GM21381 (cell line): Measurements from ENCODE around the gene NAALADL2.
"Not testable (repeated sequence)": the region's sequence is repeated elsewhere in the genome, so short reads cannot be mapped to it uniquely, and the experiment has no call there.

Experiments
- ATAC-seq: cut with Tn5 transposase; IDR thresholded peaks from one replicate; pipeline ENCODE4 v1.9.1; 2021; ENCODE audit warnings: mild to moderate bottlenecking, moderate library complexity; ENCODE audit not compliant: unreplicated experiment

NAALADL2 gene

GRCh38 chr3:175404621-175405020 lies 545.5 kb downstream of the NAALADL2 start:
- ATAC-seq: no peak

- ATAC-seq: no peak
Observed at GRCh38 chr3:175410251-175410650, 551.1 kb downstream of the NAALADL2 start.

DNA sequence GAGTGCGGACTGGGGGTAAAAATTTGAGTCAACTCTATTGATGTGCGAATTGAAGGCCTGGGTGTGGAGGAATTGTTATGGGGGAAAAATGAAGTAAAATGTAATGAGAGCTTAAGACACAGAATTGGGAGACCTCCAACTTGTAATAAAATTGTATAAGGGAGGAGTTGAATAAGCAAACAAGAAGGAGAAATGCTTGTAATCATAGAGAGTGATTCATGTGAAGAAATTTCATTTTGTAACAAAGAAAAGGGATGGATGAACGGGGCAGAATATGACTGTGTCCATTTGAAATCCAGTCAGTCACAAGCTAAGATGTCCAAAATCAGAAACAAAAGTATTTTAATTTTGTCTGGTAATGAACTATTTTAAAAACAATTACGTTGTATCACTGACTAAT lies 552.3 kb downstream of the NAALADL2 start:
- no peak for ATAC-seq

DNA sequence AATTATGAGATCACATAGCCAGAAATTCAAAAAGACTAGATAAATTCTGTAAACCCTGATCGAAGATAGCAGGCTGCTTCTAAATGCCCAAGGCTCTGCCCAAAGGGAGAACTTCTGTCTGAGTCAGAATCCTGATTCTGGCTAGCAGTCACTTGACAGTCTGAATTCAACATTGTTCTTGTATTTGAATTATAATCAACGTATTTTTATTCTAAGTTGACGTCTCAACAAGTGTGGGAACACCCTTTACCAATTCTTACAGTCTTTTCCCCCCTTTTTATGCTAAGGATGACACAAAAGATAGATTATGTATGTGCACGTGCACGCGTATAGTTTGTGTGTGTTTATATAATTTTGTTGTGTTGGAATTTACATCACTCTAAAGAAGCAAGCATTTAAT lies 552.8 kb downstream of the NAALADL2 start:
- no peak for ATAC-seq

- no peak for ATAC-seq
Observed at GRCh38 chr3:175413926-175414325, 554.8 kb downstream of the NAALADL2 start.

- ATAC-seq: no peak
Observed at GRCh38 chr3:175416600-175416999, 557.5 kb downstream of the NAALADL2 start.

GRCh38 chr3:175417426-175417825 lies 558.3 kb downstream of the NAALADL2 start:
- ATAC-seq: no peak

DNA sequence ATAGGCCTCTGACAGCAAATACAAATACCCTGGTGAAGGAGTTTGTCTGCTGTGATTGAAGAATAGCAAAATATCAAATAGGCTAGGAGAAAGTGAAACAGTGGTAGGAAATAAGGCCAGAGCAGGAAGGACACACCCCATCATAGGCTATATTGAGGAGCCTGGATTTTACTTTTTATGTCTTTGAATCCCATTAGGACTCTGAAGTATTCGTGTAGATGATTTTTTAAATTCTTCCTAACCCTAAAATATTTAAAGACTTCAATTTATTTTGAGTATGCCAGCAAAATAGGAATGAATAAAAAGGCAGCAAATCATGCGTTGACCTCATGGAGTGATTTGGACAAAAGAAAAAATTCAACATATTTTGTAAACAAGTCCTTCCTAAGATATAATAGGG lies 562.8 kb downstream of the NAALADL2 start:
- ATAC-seq: no peak

DNA sequence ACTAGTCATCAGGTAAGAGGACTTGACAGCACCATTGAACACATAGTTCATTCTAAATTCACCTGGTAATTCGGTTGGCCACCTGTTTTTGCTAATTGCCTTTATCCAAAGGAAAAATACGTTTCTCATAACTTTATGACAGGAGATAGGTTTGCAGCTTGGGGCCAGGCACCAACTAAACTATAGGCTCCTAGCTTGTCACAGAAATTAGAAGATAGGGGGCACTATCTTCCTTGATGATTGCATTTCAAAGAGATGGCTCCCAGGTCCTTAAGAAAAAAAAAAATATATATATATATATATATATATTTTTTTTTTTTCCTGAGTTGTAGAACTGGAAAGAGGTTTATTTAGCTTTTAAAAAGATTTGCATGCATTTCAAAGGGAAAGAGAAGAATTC lies 563.6 kb downstream of the NAALADL2 start:
- no peak for ATAC-seq

DNA sequence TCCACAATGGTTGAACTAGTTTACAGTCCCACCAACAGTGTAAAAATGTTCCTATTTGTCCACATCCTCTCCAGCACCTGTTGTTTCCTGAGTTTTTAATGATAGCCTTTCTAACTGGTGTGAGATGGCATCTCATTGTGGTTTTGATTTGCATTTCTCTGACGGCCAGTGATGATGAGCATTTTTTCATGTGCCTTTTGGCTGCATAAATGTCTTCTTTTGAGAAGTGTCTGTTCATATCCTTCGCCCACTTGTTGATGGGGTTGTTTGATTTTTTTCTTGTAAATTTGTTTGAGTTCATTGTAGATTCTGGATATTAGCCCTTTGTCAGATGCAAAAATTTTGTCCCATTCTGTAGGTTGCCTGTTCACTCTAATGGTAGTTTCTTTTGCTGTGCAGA lies 564.7 kb downstream of the NAALADL2 start:
- not testable (repeated sequence) for ATAC-seq

DNA sequence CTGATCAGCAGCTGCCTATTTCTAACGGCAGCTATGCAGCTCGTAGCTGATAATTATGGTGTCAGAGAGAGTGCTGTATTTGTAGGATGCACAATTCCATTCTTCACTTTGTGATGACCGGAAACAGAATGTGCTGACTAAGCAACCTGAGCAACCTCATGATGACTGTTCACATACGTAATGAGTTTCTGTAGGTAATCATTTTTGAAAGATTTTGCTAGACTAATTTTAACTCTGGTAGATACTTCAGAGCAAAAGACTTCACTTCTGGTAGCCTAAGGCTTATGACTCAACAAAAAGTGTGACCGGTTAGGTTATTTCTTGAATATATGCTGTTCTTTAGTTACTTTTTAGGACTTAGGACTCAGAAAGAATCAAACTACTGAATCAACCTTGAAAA lies 567.7 kb downstream of the NAALADL2 start:
- no peak for ATAC-seq

DNA sequence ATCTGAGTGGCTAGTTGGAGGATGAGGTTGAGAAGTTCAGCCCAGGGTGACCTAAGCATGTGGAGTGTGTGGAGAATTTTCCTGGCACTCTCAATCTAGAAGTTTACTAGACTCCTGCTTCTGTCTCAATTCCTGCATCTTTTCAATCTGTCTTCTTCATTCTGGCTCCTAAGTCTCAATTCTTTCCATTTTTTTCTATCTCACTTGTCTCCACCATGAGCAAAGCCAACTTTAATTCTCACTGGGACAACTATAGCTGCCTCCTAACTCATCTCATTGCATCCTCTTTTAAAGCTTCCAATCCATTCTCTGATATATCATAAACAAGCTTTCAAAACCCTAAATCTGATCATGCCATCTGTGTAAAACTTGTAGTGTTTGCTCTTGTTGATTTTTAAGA lies 569.3 kb downstream of the NAALADL2 start:
- no peak for ATAC-seq

DNA sequence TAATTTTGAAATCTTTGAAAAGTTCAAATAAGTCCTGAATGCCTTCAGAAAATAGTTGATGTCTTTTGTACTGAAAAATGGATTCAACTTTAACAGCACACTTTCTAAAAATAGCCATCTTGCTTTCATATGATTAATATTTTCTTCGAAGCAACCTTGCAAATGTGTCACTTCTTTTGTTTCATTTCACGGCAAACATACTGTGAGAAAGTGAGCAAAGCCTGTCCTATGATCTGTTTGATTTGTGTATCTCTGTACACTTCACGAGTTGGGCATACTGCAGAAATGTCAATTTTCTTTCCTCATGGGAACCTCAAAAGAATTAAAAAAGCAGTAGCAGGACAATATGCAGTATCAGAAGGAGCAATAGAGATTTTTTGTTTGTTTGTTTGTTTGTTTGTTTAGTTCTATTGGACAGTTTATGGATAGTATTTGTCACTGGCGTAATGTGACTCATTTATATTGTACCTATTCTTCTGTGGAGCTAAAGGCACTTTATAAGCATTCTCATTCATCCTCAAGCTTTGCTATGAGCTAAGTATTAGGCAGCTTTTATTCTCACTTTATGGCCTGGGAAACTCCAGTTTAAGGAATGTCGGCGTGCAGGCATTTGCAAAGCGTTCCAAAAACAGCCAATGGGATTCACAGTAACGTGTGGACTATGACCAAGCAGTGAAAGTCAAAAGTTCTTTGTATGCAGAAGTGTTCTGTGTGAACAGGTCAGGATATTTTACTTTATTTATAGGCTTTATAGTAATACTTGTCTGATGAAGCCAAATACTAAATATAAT lies 572.0 kb downstream of the NAALADL2 start:
- ATAC-seq: no peak

GRCh38 chr3:175432376-175433025 lies 573.4 kb downstream of the NAALADL2 start:
- no peak for ATAC-seq

DNA sequence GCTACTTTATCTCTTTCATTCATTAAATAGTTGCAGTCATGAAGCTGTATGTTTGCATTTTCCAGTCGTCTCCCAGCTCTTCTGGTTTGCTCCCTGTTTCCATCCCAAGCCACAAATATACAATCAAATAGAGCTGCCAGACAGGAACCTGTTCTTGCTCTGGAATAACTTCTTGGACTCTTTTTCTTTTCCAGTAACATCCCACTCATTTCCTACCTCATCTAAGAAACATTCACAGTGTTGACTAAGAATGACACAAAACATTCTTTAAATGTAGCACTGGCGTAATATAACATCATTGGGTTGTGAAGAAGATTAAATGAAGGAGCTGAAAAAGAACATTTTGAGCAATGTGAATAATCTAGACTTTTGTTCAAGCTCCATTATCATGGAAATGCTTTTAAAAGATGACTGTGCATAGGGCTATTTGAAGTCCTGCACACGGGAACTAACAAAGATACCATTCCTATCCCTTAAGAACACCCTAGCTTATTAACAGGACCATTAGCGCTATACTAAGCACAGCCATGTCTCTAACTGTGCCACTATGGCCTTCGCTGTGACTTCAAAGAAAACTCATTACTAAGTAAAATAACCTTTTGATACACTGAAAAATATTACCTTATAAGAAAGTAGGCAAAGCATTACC lies 574.0 kb downstream of the NAALADL2 start:
- ATAC-seq: no peak

DNA sequence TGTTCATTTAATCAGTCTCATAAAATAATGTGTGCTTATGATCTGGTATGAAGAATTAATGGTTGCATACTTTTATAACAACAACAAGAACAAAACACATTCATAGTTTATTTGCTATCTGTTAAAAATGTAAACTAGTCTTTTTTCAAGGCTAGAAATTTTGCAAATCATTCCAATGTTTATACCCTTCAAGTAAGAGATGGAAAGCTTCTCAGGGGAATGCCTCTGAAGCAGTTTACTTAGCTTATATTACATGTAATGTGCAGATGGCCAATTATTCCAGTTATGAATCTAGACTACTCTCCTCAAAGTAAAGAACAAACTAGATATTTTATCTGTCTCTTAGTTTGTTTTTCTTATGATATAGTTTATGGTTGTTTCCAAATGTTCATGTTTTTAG lies 575.4 kb downstream of the NAALADL2 start:
- ATAC-seq: no peak

DNA sequence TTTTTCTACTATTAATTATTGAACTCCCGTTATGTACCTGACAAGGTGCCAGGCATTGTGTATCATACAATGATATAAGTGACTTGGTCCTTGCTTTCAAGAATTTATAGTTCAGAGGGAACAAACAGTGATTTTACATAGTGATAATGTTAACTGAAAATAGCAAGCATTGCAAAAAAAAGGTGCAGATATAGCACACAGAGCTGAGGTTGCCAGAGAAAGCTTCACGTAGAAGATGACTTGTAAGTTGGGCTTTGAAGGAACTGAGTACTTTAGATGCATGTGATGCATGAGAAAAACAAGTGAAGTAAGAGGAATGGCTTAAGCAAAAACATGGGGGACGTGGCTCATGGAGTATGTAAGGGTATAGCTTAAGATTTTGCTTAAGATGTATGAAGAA lies 584.5 kb downstream of the NAALADL2 start:
- ATAC-seq: no peak

DNA sequence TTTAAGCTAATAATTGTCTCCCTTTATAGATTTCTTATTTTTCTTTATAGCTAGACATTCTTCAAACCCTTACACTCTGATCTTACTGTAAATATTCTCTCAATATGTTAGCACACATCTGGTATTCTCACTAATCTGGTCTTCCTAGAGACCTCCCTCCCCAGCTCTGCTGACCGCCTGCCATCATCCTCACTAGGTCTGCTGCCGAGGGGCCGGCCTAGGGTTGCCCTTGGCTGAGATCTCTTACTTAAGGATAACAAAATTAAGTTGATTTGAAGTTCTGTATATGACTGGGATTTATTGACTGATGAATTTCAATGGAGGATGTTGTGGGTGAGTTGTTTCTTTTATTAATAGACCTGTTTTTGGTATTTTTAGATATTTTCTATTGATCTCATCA lies 586.6 kb downstream of the NAALADL2 start:
- no peak for ATAC-seq

- no peak for ATAC-seq
Observed at GRCh38 chr3:175447521-175447920, 588.4 kb downstream of the NAALADL2 start.

GRCh38 chr3:175453361-175453760 lies 594.2 kb downstream of the NAALADL2 start:
- no peak for ATAC-seq

- ATAC-seq: no peak
Observed at GRCh38 chr3:175456466-175456865, 597.3 kb downstream of the NAALADL2 start.

DNA sequence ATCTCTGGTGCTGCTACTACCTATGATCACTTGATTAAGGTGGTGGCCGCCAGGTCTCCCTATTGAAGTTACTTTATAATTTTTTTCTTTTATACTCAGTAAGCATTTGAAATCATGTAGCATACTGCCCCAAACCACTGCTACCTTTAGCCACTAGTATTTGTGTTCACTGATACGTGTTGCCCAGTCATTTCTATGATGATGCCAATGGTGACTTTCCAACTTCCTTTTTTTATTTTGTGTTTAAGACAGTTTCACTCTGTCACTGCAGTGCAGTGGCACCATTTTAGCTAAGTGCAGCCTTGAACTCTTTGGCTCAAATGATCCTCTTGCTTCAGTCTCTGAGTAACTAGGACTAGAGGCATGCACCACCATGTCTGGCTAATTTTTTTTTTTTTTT lies 598.2 kb downstream of the NAALADL2 start:
- no peak for ATAC-seq
